HepG2 (cell line): ENCODE measurements around the gene WDR70. TPM values are rescaled to one million over a fixed set of nuclear protein-coding genes. Genes with fewer than 3 reads are reported as not detected.
A peak's percentile ranks its signal among the peaks of the same experiment; 100 is the strongest.

ENCODE experiments used
- ATAC-seq: fragments of 200-7000 bp; cut with Tn5 transposase; 3 replicates; pipeline ENCODE4 v1.9.1; 2020; ENCODE audit warnings: mild to moderate bottlenecking, moderate library complexity
- BruUV-seq: library from RNA; stranded (reverse); fragments of 400-500 nt; replicated peaks from 2 replicates; lab custom pipeline; 2021; lab: Mats Ljungman, UMichigan
- CTCF ChIA-PET: fragments of 300-600 bp; formaldehyde crosslinking; extraction: SDS; loops from one replicate; lab custom pipeline; 2021; ENCODE audit warnings: low total read pairs, inconsistent platforms, low intra/inter-chr PET ratio; lab: Yijun Ruan, JAX
- POLR2A ChIA-PET: fragments of 350-600 bp; sonication (Branson Sonifier 250); formaldehyde crosslinking; loops from one replicate; lab custom pipeline; 2020; ENCODE audit warnings: antibody characterized with exemption, inconsistent platforms; lab: Yijun Ruan, JAX
- DNase-seq: peaks from one replicate; pipeline ENCODE4 v3.0.0-alpha.2; 2015; ENCODE audit warnings: low spot score
- FAIRE-seq: peaks from 3 replicates; lab custom pipeline; 2011; peaks lifted over from hg19 to GRCh38; lab: Jason Lieb, UNC
- H2AFZ ChIP-seq: one replicate; pipeline ENCODE4 v1.6.1; 2011; ENCODE audit warnings: low read length, inconsistent platforms
- H3K27ac ChIP-seq: fragments of 300-600 bp; 3 replicates; pipeline ENCODE4 v1.8.0; 2011; ENCODE audit warnings: mixed run types, mild to moderate bottlenecking, mixed read lengths, low read length, inconsistent platforms; ENCODE audit not compliant: insufficient read depth; ENCODE audit errors: extremely low read length
- H3K27me3 ChIP-seq, 2 experiments: fragments of 200-600 bp in 1 of 2; 2 replicates in 1 of 2; 3 replicates in 1 of 2; pipeline versions ENCODE4 v1.6.0 to v1.8.0; 2011; ENCODE audit warnings: low read length in 2 of 2, mild to moderate bottlenecking in 2 of 2, moderate library complexity in 2 of 2, inconsistent platforms in 1 of 2; ENCODE audit not compliant: insufficient read depth in 2 of 2, control insufficient read depth in 1 of 2
- H3K36me3 ChIP-seq, 2 experiments: fragments of 200-600 bp in 1 of 2; replicated peaks in 1 of 2; 2 replicates in 1 of 2; 3 replicates in 1 of 2; pipeline versions ENCODE4 v1.5.1 to v1.8.0; 2011; ENCODE audit warnings: low read length in 2 of 2, inconsistent platforms in 1 of 2; ENCODE audit not compliant: insufficient read depth in 2 of 2, control insufficient read depth in 1 of 2
- H3K4me1 ChIP-seq: 2 replicates; pipeline ENCODE4 v1.5.1; 2012; ENCODE audit warnings: low read length, inconsistent platforms; ENCODE audit not compliant: insufficient read depth
- H3K4me2 ChIP-seq: 2 replicates; pipeline ENCODE4 v1.6.0; 2011; ENCODE audit warnings: low read depth, low read length, inconsistent platforms
- H3K4me3 ChIP-seq, 3 experiments: fragments of 200-600 bp in 1 of 3; sonication (generic), shearing (Covaris generic) in 1 of 3; replicated peaks in 1 of 3; 2 replicates each; pipeline ENCODE4 v1.5.1; 2011 to 2016; ENCODE audit warnings: low read length in 3 of 3, inconsistent platforms in 2 of 3, low read depth in 2 of 3, mild to moderate bottlenecking in 2 of 3, control low read depth in 1 of 3, mixed read lengths in 1 of 3; ENCODE audit not compliant: insufficient read depth in 1 of 3
- H3K79me2 ChIP-seq: one replicate; pipeline ENCODE4 v1.6.1; 2011; ENCODE audit warnings: low read length, inconsistent platforms; ENCODE audit not compliant: insufficient read depth
- H3K9ac ChIP-seq: 2 replicates; pipeline ENCODE4 v1.6.0; 2011; ENCODE audit warnings: mild to moderate bottlenecking, low read depth, low read length, inconsistent platforms; ENCODE audit not compliant: insufficient read depth
- H3K9me3 ChIP-seq: 2 replicates; pipeline ENCODE4 v1.5.1; 2012; ENCODE audit warnings: mild to moderate bottlenecking, low read length
- H4K20me1 ChIP-seq: 2 replicates; pipeline ENCODE4 v1.6.0; 2011; ENCODE audit warnings: inconsistent platforms, mild to moderate bottlenecking, low read length, moderate library complexity; ENCODE audit not compliant: insufficient read depth
- AHR ChIP-seq: IDR thresholded peaks from 2 replicates; pipeline ENCODE4 v1.6.1; 2018; ENCODE audit warnings: missing genetic modification reagents, missing compliant biosample characterization
- DPF2 ChIP-seq: sonication (generic); formaldehyde crosslinking; IDR thresholded peaks from 2 replicates; pipeline ENCODE4 v1.4.0; 2020; ENCODE audit warnings: mild to moderate bottlenecking, low read depth, missing genetic modification reagents, borderline replicate concordance
- IRF1 ChIP-seq: sonication (generic); formaldehyde crosslinking; IDR thresholded peaks from 2 replicates; pipeline ENCODE4 v1.4.0; 2020; ENCODE audit warnings: low read depth, mild to moderate bottlenecking, missing genetic modification reagents
- KLF12 ChIP-seq: sonication (generic); formaldehyde crosslinking; IDR thresholded peaks from 2 replicates; pipeline ENCODE4 v1.4.0; 2020; ENCODE audit warnings: missing genetic modification reagents, borderline replicate concordance
- NCOR1 ChIP-seq: fragments of 200-600 bp; sonication (generic); IDR thresholded peaks from 2 replicates; pipeline ENCODE4 v1.7.0; 2017; ENCODE audit warnings: antibody characterized with exemption, low read length, borderline replicate concordance
- NFE2L2 ChIP-seq: fragments of 150-350 bp; IDR thresholded peaks from 2 replicates; pipeline ENCODE4 v1.6.1; 2014; ENCODE audit warnings: low read length
- PAF1 ChIP-seq: IDR thresholded peaks from 2 replicates; pipeline ENCODE4 v1.6.1; 2016; ENCODE audit warnings: missing genetic modification reagents, missing compliant biosample characterization
- RNF2 ChIP-seq: fragments of 450-650 bp; conservative IDR thresholded peaks from 2 replicates; pipeline ENCODE4 v1.6.1; 2016; ENCODE audit warnings: low read depth
- TOPORS ChIP-seq: sonication (generic); formaldehyde crosslinking; IDR thresholded peaks from 2 replicates; pipeline ENCODE4 v1.8.0; 2023; ENCODE audit warnings: mild to moderate bottlenecking, missing genetic modification reagents
- ZNF143 ChIP-seq: sonication (generic); formaldehyde crosslinking; IDR thresholded peaks from 2 replicates; pipeline ENCODE4 v1.4.0; 2020; ENCODE audit warnings: missing genetic modification reagents
- ZNF264 ChIP-seq: sonication (generic); formaldehyde crosslinking; IDR thresholded peaks from 2 replicates; pipeline ENCODE4 v1.4.0; 2020; ENCODE audit warnings: missing genetic modification reagents
- ZNF343 ChIP-seq: sonication (generic); formaldehyde crosslinking; IDR thresholded peaks from 2 replicates; pipeline ENCODE4 v1.4.0; 2020; ENCODE audit warnings: mild to moderate bottlenecking, missing genetic modification reagents
- ZNF768 ChIP-seq: sonication (generic); formaldehyde crosslinking; IDR thresholded peaks from 2 replicates; pipeline ENCODE4 v1.4.0; 2020; ENCODE audit warnings: missing genetic modification reagents
- ZNF816 ChIP-seq: sonication (generic); formaldehyde crosslinking; IDR thresholded peaks from 2 replicates; pipeline ENCODE4 v1.8.0; 2022; ENCODE audit warnings: missing genetic modification reagents, mild to moderate bottlenecking, borderline replicate concordance
- WGBS: methylation state at CpG from one replicate; pipeline ENCODE4 v1.1.6; 2017; ENCODE audit warnings: low lambda C conversion rate; 5-methylcytosine and 5-hydroxymethylcytosine counted together
- in situ Hi-C: cut with HindIII; loops from 2 replicates; pipeline ENCODE4 v1.10.0; 2017; ENCODE audit warnings: low pct_unique_long_range_greater_than_20kb; ENCODE audit not compliant: extremely low pct_ligation_motif_present
- intact Hi-C: fragments of 100-400 bp; cut with micrococcal nuclease; formaldehyde crosslinking; loops from one replicate; pipeline ENCODE4 v1.10.0; 2022; ENCODE audit not compliant: unreplicated experiment
- polyA plus RNA-seq, 8 experiments: library from polyadenylated mRNA; depleted of rRNA in 3 of 8; stranded (reverse) in 7 of 8; unstranded in 1 of 8; fragments of >200 nt; fragmentation: Illumina TruSeq in 4 of 8; extraction: Trizol in 4 of 8; gene quantifications; 2 replicates each; pipeline versions ENCODE4 v1.2.1 to v1.2.3, GENCODE V29; 2011 to 2016; ENCODE audit warnings: low read depth in 4 of 8, missing spikeins in 1 of 8, mixed read lengths in 1 of 8; ENCODE audit not compliant: insufficient read depth in 1 of 8
- total RNA-seq, 5 experiments: library from RNA; depleted of rRNA; stranded (reverse); fragments of >200 nt; fragmentation: Illumina TruSeq; extraction: Trizol; gene quantifications; 2 replicates each; pipeline ENCODE4 v1.2.3, GENCODE V29; 2016; ENCODE audit warnings: low read depth in 1 of 5
- TF ChIP-seq, protein P1 (sequence below): sonication (generic); formaldehyde crosslinking; IDR thresholded peaks from 2 replicates; pipeline ENCODE4 v1.4.0; 2020; ENCODE audit warnings: missing genetic modification reagents, mild to moderate bottlenecking, borderline replicate concordance
- TF ChIP-seq, protein P2 (sequence below): IDR thresholded peaks from 2 replicates; pipeline ENCODE4 v1.6.1; 2016; ENCODE audit warnings: mild to moderate bottlenecking
- TF ChIP-seq, protein P3 (sequence below): sonication (generic); formaldehyde crosslinking; IDR thresholded peaks from 2 replicates; pipeline ENCODE4 v1.4.0; 2020; ENCODE audit warnings: missing genetic modification reagents

WDR70 gene
- total and polyA plus RNA-seq, 2 of the 13 experiments (the other 11 are each of a cell fraction or from before 2014, with no cell fraction given) = 14.6 to 30.6 TPM

GRCh38 chr5:37370864-37371726 lies 8.0 kb upstream of the WDR70 start, which contains the start of gene NUP155 (continued):
- TF ChIP-seq IRF1 (CRISPR knock-in tag) (no peak), ZNF768 (CRISPR knock-in tag) (peak; percentile 35; the same call in 1 of the 2 replicates), PAF1 (CRISPR knock-in tag) (no peak), ZNF264 (no peak)
- TF ChIP-seq, protein P1, sequence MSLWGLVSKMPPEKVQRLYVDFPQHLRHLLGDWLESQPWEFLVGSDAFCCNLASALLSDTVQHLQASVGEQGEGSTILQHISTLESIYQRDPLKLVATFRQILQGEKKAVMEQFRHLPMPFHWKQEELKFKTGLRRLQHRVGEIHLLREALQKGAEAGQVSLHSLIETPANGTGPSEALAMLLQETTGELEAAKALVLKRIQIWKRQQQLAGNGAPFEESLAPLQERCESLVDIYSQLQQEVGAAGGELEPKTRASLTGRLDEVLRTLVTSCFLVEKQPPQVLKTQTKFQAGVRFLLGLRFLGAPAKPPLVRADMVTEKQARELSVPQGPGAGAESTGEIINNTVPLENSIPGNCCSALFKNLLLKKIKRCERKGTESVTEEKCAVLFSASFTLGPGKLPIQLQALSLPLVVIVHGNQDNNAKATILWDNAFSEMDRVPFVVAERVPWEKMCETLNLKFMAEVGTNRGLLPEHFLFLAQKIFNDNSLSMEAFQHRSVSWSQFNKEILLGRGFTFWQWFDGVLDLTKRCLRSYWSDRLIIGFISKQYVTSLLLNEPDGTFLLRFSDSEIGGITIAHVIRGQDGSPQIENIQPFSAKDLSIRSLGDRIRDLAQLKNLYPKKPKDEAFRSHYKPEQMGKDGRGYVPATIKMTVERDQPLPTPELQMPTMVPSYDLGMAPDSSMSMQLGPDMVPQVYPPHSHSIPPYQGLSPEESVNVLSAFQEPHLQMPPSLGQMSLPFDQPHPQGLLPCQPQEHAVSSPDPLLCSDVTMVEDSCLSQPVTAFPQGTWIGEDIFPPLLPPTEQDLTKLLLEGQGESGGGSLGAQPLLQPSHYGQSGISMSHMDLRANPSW = peak; percentile 59; the same call in 1 of the 2 replicates
- TF ChIP-seq, protein P2, sequence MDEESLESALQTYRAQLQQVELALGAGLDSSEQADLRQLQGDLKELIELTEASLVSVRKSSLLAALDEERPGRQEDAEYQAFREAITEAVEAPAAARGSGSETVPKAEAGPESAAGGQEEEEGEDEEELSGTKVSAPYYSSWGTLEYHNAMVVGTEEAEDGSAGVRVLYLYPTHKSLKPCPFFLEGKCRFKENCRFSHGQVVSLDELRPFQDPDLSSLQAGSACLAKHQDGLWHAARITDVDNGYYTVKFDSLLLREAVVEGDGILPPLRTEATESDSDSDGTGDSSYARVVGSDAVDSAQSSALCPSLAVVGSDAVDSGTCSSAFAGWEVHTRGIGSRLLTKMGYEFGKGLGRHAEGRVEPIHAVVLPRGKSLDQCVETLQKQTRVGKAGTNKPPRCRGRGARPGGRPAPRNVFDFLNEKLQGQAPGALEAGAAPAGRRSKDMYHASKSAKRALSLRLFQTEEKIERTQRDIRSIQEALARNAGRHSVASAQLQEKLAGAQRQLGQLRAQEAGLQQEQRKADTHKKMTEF = peak; percentile 50; the same call in 1 of the 2 replicates
- TF ChIP-seq, all 625 proteins: peak for 191

DNA sequence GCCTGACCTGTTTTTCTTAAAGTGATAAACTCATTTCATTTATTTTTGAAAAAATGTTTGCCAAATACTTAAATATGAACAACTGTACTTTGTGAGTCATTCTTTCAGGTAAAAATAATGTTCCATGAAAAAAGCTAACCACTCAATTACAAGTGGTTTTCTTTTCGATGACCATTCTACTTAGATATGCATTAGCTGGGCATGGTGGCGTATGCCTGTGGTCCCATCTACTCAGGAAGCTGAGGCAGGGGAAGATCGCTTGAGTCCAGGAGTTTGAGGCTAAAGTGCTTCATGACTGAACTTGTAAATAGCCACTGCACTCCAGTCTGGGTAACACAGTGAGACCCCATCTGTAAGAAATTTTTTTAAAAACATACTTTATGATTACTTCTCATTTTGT lies 4.0 kb upstream of the WDR70 start:
- Histone ChIP-seq H3K27me3 (peaks cover 0 to 6% of the 10 kb centered on the region in 2 experiments; a peak in 1 of 5 replicates), H3K4me3 (no peak overlapping the region), H3K9ac (no peak overlapping the region), H3K79me2 (peaks cover 14% of the 10 kb centered on the region), H3K36me3 (no peaks in the 10 kb centered on the region), H3K4me2 (no peak overlapping the region), H4K20me1 (no peaks in the 10 kb centered on the region), H3K27ac (no peak overlapping the region), H3K4me1 (peaks cover 32% of the 10 kb centered on the region), H3K9me3 (no peaks in the 10 kb centered on the region), H2AFZ (no peak overlapping the region)
- no TSS peak for BruUV-seq
- in situ Hi-C loops = no loop called here
- no peak for FAIRE-seq
- intact Hi-C loops = no loop called here
- 53% methylated on average over 3 of the region's 3 CpGs for WGBS
- ChIA-PET CTCF (no interaction called here), POLR2A (no interaction called here)
- DNase-seq = no peak
- no peak for ATAC-seq
- TF ChIP-seq ZNF343 (CRISPR knock-in tag) = no peak
- no peak for TF ChIP-seq RNF2
- TF ChIP-seq KLF12 = no peak
- TF ChIP-seq ZNF816 (CRISPR knock-in tag) = no peak
- no peak for TF ChIP-seq ZNF143 (CRISPR knock-in tag)
- no peak for TF ChIP-seq NFE2L2
- TF ChIP-seq, protein P3, sequence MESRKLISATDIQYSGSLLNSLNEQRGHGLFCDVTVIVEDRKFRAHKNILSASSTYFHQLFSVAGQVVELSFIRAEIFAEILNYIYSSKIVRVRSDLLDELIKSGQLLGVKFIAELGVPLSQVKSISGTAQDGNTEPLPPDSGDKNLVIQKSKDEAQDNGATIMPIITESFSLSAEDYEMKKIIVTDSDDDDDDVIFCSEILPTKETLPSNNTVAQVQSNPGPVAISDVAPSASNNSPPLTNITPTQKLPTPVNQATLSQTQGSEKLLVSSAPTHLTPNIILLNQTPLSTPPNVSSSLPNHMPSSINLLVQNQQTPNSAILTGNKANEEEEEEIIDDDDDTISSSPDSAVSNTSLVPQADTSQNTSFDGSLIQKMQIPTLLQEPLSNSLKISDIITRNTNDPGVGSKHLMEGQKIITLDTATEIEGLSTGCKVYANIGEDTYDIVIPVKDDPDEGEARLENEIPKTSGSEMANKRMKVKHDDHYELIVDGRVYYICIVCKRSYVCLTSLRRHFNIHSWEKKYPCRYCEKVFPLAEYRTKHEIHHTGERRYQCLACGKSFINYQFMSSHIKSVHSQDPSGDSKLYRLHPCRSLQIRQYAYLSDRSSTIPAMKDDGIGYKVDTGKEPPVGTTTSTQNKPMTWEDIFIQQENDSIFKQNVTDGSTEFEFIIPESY (CRISPR knock-in tag) = no peak
- no peak for TF ChIP-seq AHR (CRISPR knock-in tag)
- TF ChIP-seq TOPORS (CRISPR knock-in tag) = no peak
- TF ChIP-seq NCOR1 = no peak
- no peak for TF ChIP-seq DPF2 (CRISPR knock-in tag)
